HG02973 (cell line): ENCODE data around the gene TNFRSF19.

Experiments
- ATAC-seq: cut with Tn5 transposase; IDR thresholded peaks from one replicate; pipeline ENCODE4 v1.9.1; 2021; ENCODE audit warnings: moderate library complexity; ENCODE audit not compliant: unreplicated experiment

The TNFRSF19 gene

DNA sequence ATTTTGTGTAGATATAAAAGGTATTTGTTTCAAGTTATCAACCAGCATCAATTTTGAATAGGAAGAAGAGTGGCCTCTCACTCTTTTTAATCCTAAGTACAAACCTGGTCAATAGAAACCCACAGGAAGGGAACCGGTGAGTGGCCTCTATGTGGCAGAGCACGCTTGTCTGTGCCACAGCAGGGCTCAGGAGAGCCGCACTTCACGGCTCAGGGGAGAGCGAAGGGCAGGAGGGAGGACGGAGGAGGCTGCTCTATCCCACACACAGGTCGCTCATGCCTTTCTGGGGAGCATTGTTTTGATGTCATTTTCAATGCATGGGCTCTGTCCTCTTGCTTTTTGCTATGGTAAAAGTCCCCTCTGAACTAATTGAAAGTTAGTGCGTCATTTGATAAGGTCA lies 57.2 kb downstream of the TNFRSF19 start:
- ATAC-seq = no peak

DNA sequence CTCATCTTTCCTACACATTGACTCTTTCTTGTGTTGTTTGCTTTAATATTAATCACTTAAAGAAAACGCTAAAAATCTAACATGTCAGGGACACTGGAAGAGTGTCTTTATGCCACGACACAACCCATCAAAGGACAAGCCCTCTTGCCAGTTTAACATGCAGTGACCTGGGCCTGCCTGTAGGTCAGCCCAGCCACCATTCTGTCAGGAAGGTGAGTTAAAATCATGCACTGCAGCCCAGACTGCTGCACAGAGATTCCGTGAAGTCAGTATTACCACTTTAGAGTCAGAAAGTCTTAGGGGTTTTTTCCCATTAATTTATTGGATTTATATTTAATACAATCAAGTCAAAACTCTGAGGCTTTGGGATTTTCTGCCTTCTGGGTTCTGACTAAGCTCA lies 58.0 kb downstream of the TNFRSF19 start:
- ATAC-seq = no peak

DNA sequence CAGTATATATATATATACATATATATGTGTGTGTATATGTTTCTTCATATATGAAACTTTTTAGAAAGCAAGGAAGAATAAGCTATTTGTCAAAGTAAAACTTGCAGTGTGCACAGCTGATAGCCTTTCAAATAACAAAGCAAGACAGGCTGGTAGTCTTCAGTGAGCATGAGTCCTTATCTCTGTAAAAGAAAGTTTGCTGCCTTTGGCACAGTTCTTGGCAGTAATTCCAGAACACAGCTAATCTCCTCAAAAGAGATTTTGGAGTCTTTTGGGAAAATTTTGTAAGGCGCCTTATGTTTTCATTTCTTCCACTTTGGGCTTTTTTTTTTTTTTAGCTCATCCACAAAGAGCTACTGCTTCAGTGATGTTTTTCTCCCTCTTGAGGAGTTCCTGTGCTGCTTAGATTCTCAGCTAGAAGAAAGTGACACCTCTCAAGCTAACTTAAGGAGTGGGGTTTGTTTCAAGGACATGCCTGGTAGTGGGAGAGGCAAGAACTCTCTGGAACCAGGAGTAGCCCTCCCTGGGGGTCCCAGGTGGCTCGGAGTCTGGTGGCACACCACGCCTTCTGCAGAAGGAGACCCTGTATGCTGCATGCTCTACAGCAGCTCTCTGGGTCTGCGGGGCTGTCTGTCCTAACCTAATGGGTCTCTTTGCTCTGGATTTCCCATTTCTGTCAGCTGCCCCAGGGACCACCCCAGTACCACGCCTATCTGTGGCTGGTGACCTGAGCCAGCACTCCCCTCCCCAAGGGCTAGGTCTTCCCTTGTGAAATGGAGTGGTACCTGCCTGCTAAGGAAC lies 58.8 kb downstream of the TNFRSF19 start:
- no peak for ATAC-seq

DNA sequence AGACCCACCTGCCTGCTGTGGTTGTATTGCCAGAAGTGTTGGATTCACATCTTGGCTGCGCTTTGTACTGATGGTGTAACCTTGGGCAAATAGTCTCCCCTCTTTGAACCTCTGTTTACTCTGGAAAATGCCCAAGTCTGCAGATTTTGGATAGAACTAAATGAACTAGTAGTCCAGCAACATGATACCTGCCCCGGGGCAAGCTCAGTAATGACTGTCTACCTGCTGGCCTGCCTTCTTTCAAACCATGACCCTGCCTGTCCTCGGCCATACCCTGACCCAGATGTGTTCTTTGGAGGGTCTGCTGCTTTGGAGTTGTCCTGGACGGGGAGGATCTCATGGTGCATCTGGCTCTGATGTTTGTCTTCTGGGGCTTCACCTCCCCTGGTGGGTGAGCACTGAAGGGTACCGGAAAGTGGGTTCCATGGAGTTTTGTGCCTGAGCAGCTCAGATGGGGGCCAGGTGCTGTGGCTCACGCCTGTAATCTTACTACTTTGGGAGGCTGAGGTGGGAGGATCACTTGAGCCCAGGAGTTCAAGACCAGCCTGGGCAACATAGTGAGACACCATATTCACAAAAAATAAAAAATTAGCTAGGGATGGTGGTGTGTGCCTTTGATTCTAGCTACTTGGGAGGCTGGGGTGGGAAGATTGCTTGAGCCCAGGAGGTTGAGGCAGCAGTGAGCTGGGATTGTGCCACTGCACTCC lies 59.5 kb downstream of the TNFRSF19 start:
- no peak for ATAC-seq

DNA sequence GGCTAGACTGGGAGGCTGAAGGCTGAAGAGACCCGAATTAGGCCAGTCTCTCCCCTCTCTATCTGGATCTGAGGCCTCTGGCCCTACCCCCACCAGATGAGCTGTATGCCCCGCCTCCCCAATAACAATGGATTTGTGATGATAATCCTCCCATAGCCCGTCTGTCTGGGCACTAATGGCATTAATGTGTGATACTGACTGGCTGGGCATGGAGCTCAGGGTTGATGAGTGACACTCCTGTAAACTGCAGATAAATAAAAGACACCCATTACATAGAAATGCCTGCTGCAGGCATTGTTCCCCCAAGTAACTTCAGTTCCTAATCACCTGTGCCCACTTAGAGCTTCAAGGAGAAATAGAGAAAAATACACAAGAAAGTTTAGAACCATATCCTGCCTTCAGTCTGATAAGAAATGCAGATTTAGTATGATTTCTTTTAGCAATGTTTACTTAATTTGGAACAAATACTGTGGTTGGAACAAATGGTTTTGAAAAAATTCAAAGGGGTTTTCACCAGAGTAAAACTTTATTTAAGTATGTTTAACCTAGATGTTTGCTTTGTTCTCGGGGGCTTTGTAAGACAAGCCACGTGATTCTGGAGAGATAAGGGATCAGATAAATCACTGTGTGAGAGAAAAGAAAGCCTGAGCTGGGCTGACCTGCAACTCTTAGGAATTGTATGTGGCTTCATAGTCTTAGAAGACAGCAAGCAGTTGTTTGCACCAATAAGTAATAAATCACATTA lies 60.3 kb downstream of the TNFRSF19 start:
- no peak for ATAC-seq

DNA sequence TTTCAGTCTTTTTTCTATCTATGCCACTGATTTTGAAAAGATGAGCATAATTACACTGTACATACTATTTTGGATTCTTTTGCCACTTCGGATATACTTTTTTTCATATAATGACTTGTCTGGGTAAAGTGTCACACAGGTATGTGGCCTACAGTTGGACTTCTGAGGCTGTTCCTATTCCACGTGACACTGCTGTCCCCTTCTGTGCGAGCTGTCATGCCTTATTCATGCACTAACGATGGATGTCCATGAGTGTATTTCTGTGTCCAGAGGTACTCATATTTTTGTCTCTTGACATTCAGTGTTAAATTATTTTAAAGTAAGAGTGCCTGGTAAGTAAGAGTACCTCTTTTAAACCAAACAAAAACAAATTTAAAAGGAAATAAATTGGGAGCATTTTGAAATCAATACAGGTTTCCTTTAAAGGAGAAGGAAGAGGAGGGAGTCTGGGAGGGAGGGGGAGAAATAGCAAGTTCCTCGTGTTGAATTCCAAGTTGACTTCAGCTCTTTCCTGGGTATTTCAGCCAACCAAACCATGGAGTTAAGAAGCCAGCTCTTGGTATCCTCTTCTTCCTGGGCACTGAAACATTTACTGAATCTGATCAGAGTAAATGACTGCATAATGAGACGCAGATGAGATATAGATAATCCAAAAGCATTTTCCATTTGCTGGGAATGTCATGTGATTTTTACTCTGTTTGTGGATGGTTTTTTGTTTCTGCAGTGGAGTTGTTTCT lies 61.3 kb downstream of the TNFRSF19 start:
- no peak for ATAC-seq

DNA sequence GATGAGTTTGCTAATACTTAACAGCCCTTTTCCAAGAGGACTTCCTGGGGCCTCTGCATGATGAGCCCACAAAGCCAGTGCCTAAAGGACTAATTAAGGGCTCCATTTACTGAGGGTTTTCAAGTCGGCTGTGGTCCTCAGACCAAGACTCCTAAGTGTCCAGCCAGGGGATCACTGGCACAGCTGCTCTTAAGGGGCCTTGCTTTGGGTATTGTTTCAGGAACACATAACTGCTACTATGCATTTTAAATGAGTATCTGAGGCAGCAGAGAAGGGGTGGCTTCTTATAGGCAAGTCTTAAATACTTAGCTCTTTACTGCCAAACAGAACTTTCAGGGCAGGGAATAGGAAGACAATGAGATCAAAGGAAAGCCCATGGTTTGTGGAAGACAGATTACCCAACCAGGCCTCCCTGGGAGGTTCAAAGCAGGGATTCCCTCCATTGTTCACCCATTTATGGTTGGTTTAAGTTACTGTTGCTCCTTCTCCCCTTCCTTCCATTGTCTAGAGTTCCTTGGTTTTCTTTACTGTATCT lies 61.9 kb downstream of the TNFRSF19 start:
- no peak for ATAC-seq

DNA sequence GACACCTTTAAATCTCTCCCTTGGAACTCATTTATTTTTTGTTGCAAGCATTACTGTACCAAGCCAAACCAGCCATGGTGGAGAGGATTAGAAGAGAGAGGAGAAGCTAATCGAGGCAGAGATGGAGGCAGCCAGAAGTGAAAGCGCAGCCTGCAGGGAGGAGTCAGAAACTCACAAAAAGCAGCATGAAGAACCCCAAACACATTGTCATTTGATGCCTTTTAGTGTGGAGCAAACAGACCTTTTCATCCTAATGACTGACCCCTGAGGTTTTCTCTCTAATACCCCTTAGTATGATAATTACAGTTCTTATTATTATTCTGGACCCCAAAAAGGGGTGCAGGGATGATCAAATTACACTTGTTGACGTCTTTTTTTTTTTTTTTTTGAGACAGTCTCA lies 62.5 kb downstream of the TNFRSF19 start:
- no peak for ATAC-seq

DNA sequence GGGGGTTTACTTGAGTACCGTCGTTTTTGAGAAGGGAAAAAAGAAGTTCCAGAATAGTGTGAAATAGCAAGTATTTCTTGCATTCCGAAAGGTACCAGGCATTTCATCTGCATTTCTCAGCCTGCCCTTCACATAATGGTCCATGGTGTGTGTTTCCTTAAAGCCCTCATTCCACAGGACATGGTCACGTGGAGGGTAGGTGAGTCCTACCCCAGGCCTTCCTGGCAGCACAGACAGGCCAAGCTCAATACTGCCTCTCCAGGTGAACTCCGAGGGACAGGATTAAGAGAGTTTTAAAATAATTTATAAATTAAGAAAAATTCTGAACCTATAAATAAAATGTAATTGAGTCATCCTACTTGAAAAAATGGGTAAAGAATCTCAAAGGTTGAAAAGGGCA lies 64.7 kb downstream of the TNFRSF19 start:
- no peak for ATAC-seq

DNA sequence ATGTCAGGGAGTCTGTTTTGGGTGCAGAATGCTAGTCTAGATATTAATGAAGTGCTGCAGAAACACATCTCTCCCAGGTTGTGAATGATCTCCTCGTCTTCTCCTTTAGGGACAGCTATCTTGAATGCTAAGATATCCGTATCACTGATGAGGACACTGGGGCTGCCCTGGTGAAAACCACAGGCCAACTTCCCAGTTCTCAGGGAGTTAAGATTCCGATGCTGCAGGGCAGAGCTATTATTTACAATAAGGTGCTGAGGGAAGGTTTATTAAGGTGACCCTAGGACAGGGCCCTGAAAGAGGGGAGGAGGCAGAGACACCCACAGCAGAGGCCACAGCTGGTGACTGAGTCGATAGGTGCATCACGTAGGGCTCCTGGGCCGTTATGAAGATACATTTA lies 66.1 kb downstream of the TNFRSF19 start:
- no peak for ATAC-seq

DNA sequence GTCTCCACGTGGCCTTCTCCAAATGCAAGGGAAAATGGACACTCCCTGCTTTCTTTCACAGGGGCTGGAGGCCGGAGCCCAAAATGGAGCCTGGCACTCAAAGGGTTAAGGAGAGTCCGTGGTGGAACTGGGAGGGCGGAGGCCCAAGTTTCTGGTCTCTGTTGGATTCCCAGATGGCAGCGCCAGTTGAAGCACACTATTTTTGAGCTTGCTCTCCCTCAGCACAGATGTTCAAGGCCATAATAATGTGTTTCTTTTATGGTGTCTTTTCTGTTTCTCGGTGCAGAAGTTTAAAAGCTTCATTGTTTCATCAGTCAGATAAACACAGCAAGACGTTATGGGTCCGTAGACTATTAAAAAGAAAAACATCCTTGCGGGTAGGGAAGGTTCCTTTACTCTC lies 67.6 kb downstream of the TNFRSF19 start:
- no peak for ATAC-seq

DNA sequence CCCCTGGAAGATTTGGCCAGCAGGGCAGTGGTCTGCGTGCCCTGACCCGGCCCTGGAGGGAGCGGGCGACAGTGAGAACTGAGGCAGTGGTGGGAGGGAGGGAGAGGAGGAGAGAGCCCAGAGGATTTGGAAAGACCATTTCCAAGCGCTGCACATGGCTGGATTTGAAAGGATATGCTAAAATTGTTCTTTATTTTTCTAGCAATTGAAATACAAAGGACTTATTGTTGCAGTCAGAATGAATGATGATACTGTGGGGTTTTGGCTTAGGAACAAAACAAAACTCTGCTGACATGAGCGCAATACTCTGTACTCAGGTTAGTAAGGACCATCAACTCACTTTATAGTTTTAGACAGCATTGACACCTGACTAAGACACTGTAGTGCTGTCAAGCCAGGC lies 69.5 kb downstream of the TNFRSF19 start:
- no peak for ATAC-seq

DNA sequence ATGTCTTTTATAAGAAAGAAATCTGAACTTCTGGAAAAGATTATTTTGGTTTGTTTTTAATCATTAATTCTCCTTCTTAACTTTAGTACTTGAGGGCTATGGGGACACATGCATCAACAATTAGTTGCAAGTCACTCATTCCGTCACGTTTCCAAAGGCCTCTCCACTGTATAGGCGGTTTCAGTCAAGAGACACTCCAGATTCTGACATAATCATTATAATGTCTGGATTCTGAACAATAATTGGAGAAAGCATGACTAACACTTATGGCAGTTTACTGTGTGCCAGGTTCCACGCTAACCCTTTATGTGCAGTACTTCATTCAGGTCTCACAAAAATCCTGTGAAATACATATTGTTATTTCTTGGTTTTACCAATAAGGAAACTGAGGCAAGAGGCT lies 71.9 kb downstream of the TNFRSF19 start:
- no peak for ATAC-seq

DNA sequence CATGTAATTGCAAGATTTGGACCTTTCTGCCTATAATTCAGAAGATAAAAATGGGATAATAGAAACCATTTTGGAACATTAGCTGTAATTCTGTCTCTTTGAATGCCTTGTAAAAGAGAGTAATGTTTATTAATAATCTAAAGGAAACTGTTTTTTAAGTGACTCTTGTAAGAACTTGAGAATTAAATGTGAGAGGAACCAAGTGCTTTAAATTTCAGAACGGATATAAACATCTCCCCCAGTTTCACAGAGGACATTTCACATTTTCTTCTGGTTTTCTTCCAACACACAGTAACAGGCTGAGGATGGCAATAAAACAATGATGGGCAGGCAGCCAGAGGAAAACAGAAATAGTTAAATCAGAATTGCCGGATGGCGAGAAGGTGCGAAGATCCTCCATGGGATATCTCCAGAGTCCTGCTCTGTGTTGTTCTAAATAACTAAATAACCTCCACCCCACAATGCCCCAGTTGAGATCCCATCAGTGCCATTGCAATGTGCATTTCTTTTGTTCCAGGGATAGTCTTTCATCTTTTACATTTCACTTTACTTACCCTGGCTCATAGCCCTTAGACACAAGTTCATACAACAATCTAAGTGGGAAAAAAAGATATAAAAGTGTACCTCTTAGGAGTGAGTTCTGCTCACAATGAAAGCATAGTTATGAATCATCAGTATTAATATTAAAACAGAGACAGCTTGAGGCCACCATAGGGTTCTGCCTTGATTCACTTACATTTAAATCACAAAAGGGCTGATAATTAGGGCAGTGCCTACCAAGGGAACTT lies 73.3 kb downstream of the TNFRSF19 start:
- ATAC-seq = no peak

DNA sequence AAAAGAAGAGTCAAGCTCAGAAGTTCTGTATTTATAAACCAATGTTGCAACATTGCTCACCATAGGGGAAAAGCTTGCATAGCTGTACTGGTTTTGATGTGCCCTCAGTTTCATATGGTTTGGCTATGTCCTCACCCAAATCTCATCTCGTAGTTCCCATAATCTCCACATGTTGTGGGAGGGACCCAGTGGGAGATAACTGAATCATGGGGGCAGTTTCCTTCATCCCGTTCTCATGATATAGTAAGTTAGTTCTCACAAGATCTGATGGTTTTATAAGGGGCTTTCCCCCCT lies 73.9 kb downstream of the TNFRSF19 start:
- ATAC-seq = no peak

DNA sequence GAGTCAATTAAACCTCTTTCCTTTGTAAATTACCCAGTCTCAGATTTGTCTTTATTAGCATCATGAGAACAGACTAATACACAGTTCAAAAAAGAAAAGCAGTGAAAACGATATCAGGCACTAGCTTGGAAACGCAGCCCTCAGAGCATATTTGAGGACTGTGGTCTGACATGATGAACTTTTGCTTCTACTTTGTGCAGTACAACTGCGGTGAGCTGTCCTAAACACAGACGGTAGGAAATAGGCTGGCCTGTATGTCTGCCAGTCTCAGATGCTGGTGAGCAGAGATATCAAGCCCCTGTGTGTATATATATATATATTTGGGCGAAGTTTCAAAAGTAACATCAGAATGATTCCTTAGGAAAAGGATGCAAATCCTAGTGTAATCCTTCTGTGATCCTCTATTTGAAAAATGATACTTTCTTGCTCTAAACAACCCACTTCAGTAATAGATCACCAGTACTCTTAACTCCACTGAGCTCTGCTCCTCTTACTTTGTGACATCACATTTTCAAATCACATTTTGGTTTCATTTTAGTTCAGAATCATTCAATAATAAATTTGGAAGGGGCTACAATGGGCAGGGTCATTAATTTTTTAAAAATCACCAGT lies 74.4 kb downstream of the TNFRSF19 start:
- no peak for ATAC-seq

DNA sequence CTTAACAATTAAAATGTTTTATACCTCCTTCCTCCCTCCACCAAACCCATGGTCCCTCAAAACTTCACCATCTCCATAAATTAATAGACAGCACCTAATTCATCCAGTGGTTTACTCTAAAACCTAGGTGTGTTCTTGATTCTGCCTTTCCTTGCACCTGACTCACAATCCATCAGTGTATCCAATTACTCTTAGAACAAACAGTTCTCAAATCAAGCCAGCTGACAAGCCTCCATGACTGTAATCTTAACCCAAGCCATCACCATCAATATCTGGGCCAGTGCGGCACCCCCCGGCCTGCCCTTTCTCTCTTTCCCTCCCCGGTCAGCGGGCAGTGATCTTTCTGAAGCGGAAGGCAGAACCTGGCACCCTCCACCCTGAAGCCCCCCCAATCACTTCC lies 75.6 kb downstream of the TNFRSF19 start:
- ATAC-seq = no peak

DNA sequence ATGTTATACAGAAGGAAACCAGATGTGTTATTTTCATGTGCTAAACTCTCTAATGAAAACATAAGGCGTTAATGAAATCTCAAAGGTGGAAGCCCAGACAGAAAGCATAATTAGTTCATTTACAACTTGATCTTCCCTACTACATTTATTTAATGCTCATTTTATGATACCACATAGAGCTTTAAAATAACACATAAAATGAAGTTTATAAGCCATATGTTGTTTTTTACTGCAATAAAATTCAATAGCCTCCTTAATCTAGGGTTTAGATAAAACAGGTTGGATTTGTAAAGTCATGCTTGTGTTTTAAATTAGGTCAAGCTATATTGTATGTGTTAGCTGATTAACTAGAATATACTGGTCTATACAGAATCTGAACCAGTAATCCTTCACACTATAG lies 81.2 kb downstream of the TNFRSF19 start:
- no peak for ATAC-seq

DNA sequence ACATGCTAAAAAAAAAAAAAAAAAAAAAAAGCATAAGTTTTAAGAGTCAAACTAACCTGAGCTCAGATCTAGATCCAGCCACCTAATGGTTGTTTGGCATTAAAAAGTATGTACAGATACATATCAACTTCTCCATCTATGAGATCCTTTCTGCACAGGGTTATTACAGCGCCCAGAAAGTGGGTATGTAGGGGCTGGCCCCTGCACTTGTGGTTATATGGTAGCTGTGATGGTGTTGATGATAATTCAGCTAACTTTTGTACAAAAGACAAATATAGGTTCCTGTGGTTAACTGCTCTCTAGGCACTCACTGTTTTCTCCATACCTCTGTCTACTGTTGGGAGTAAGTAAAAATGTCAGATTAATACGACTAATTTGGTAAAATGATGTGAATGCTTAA lies 81.7 kb downstream of the TNFRSF19 start:
- ATAC-seq = no peak
